KG1 (cell line): ENCODE results near the gene ULK4.
"Not testable (repeated sequence)": the region's sequence is repeated elsewhere in the genome, so short reads cannot be mapped to it uniquely, and the experiment has no call there.

ENCODE experiments used
- DNase-seq: peaks from one replicate; lab custom pipeline; 2025; lab: John Stamatoyannopoulos, UW

Gene ULK4

DNA sequence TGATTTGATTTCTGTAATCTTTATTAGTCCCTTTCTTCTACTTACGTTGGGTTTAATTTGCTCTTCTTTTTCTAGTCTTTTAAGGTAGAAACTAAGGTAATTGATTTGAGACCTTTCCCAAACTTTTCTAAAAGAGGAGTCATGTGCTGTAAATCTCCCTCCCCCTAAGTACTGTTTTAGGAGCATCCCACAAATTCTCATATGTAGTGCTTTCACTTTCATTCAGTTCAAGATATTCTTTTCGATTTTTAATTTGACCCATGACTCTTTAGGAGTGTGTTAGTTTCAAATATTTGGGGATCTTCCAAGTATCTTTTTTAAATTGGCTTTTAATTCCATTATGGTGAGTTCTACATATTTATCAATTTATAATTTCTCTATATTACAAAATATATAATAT, 520.8 kb downstream of the ULK4 start:
- DNase-seq = no peak

DNA sequence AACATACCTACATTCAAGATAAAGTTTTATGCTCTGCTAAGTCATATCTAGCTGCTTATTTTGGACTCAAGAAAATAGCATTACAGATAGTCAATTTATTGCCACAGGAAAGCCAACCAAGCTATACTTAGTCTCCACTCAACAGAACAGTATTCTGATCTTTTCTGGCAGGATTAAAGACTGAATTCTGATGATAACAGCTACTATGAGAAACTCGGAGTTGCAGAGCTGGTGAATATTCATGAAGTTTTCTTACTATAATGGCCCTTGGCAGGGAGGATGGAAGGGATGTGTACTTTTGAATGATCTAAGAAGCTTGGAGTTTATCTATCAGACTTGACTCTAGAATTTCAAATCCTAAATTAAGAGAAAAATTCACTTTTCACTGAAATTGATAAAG, 524.9 kb downstream of the ULK4 start:
- no peak for DNase-seq

DNA sequence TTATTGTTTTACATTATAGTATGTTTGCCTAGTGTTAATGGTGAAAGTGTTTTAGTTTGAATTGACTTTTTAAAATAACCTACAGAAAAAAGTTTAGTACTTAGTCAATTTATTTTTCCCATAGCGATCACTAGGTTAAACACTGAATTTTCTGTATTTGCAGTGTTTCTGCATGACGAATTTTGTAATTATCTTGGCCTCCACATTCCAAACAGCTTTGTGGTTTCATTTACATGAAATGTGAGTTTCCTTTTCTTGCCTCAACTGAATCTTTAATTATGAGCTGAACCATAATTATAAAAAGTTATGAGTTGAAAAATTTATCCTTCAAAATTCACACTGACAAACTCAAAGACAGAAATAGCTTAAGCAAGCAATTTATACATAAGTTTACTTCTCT, 527.1 kb downstream of the ULK4 start:
- DNase-seq = no peak

DNA sequence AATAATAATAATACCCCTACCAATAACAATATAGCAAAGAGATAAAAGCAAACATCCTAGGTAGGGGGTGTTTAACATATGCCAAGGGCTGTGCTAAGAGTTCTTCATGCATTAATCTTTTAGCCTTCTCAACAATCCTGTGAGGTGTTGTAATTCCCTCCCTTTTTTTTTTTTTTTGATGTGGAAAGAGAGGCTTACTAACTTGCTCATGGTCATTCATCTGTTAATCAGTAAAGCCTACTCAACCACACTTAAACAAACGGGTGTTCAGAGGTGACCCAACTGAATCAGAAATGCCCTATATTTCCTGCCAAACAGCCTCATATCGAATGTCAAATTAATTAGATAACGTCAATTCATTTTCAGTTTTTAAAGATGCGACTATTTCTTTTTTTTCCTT, 530.5 kb downstream of the ULK4 start:
- no peak for DNase-seq

DNA sequence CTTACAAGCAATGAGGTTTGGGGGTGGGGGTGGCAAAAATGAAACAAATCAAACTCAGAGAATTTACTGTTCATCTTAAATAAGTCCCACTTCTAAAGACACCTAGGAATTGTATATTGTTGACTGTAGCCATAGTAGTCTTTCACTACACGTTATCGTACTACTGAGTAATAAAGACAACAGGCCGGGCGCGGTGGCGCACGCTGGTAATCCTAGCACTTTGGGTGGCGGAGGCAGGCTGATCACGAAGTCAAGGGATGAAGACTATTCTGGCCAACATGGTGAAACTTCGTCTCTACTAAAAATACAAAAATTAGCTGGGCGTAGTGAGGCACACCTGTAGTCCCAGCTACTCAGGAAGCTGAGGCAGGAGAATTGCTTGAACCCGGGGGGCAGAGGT, 531.0 kb downstream of the ULK4 start:
- no peak for DNase-seq

DNA sequence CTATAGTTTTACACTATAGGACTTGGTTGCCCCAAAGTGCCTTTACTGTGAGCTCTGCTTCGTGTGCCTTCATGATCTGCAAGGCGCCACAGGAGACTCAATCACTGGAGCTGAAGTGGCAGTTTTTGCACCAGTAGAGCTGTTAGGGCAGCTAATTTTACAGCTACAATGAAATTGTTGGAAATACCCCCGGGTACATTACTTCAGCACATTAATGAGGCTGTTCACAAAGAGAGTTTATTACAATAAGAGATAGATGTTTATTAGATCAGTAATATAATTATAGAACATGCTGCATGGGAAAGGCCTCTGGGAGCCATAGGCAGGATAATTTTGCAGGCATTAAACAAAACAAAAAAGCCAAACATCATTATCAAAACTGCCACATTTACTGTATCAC, 531.5 kb downstream of the ULK4 start:
- no peak for DNase-seq

DNA sequence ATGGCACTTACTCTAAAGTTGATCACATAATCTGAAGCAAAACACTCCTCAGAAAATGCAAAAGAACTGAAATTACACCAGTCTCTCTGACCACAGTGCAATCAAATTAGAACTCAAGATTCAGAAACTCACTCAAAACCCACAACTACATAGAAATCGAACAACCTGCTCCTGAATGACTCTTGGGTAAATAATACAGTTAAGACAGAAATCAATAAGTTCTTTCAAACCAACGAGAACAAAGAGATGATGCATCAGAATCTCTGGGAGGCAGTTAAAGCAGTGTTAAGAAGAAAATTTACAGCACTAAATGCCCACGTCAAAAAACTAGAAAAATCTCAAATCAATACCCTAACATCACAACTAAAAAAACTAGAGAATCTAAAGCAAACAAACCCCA, 535.4 kb downstream of the ULK4 start:
- DNase-seq = no peak

DNA sequence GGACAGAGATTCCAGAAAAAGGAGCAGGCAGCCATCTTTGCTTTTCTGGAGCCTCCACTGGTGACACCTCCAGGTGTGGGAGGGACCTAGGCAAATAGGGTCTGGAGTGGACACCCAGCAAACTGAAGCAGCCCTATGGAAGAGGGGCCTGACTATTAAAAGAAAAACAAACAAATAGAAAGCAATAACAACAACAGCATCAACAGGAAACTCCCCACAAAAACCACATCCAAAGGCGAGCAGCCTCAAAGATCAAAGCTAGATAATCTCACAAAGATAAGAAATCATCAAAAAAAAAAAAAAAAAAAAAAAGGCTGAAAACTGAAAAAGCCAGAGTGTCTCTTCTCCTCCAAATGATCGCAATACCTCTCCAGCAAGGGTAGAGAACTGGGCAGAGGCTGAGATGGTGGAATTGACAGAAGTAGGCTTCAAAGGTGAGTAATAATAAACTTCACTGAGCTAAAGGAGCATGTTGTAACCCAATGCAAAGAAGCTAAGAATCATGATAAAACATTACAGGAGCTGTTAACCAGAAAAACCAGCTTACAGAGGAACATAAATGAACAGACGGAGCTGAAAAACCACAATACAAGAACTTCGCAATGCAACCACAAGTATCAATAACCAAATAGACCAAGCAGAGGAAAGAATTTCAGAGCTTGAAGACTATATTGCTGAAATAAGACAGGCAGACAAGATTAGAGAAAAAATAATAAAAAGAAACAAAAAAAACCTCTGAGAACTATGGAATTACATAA, 537.2 kb downstream of the ULK4 start:
- DNase-seq = no peak

DNA sequence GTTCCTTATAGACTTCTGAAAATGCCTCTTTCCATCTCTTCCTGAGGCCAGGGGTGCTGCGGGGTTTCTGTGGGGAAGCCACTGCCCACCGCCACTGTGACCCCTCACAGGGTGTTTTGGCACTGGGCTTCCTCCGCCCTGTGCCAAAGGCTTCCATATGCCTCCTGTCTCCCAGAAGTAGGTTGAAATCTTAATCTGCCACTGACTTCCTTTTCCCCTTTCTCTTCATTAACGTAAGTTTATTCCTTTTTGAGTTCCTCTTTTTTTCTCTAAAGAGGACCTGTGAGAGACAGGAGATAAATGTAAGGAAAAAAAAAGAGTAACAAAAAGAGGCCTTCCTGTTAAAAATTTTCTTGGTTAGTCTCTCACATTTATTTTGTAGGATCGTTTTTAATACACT, 542.1 kb downstream of the ULK4 start:
- peak; percentile 50 for DNase-seq

DNA sequence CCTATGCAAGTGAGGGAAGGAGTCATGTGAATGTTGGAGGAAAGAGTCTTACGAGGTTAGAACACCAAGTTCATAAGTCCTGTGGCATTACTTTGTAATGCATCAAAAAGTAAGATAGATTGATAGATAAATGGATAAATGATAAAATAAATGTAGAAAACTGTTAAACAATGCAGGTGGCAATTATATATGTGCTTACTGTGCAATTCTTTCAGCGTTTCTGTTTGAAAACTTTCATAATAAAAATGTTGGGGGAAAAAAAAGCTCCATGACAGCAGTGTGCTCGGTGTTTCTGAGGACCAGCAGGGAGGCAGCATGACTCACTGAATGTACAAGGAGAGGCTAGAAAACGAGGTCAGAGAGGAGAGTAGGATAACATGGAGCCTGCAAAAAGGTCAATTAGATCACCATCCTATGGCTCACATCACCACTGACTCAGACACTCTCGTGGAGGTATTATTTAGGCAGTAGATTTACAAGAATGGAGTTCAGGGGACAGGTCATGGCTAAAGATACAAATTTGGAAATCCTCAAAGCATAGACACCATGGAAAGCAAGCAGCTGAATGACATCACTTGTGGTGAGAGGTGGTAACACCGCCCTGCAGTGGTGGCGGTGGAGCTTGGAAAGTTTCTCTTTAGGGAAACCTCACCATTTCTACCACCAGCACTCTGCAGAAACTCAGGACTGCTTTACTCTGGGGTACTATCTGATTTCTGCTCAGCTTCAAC, 542.8 kb downstream of the ULK4 start:
- DNase-seq = peak; percentile 50

DNA sequence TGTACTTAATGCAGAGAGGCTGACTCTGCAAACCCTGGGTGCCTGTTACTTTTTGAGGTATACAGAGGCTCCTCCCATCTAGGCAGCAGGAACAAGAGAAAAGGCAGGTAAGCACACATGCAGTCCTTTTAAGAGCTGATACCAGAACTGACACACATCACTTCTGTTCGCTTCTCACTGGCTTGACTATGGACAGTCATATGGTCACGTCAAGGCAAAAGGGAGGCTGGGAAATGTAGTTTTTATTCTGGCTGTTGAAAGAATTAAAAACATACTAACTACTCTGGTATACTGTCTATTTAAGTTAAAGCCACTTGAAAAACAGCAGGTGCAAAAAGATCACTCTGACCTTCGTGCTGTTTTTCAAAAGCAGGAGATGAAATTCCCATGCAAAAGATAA, 544.3 kb downstream of the ULK4 start:
- no peak for DNase-seq

DNA sequence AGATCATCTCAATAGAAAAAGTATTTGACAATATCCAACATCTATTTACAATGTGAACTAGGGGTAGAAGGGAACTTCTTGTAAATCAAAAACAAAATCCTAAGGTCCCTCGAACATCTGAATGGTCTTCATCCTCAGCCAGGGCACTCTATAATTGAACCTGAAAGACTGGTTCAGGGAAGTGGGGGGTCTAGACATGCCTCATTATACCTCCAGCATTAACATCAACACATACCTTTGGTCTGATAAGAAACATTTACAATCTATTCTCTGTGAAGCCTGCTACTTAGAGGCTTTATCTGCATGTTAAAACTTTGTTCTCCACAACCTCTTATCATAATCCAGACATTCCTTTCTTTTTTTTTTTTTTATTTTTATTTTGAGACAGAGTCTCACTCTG, 550.8 kb downstream of the ULK4 start:
- no peak for DNase-seq

DNA sequence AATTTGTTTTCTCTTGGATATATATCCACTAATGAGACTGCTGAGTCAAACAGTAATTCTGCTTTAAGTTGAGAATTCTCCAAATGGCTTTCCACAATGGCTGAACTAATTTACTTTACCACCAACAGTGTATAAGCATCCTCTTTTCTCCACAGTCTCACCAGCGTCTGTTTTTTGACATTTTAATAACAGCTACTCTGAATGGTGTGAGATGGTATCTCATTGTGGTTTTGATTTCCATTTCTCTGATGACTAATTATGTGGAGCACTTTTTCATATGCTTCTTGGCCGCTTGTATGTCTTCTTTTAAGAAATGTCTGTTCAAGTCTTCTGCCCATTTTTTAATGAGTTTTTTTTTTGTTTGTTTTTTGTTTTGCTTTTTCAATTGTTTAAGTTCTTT, 556.4 kb downstream of the ULK4 start:
- no peak for DNase-seq

DNA sequence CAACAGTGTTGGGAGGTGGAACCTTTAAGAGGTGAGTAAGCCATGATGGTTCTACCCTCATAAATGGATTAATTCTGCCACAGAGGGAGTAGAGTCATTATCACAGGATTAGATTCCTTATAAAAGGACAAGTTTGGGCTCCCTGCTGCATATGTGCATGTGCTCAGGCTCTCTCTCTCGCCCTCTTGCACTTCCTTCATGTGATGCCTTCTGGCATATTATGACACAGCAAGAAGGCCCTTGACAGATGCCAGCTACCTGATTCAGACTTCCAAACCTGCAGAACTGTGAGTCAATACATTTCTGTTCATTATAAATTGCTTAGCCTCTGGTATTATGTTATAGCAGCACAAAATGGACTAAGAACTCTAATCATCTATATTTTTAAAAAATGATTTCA, 557.3 kb downstream of the ULK4 start:
- DNase-seq = no peak

DNA sequence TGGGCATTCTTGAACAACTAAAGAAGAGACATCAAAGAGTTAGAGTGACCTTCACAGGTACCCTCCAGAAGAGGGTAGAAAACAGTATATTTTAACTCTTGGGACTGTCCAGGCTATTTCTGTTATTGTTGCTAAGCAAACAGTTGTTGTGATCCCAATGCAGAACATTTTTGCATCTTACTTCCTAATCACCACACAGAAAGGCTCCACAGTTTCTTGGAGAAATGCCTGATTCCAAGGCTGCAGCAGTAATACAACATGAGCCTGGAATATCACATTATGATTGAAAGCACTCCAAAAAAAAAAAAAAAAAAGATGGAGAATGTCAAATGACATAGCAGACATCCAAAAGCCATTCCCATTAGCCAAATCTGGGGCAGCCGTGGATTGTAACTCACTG, 567.0 kb downstream of the ULK4 start:
- no peak for DNase-seq

DNA sequence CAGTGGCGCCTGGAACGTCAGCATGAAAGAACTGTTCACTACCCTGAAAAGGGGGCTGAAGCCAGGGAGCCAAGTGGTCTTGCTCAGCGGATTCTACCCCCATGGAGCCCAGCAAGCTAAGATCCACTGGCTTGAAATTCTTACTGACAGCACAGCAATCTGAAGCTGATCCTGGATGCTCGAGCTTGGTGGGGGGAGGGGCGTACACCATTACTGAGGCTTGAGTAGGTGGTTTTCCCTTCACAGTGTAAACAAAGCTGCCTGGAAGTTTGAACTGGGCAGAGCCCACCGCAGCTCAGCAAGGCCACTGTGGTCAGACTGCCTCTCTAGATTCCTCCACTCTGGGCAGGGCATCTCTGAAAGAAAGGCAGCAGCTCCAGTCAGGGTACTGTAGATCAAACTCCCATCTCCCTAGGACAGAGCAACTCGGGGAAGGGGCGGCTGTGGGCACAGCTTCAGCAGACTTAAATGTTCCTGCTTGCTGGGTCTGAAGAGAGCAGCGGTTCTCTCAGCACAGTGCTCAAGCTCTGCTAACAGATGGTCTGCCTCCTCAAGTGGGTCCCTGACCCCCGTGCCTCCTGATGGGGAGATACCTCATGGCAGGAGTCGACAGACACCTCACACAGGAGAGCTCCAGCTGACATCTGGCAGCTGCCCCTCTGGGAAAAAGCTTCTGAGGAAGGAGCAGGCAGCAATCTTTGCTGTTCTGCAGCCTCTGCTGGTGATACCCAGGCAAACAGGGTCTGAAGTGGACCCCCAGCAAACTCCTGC, 591.0 kb downstream of the ULK4 start:
- DNase-seq = not testable (repeated sequence)

DNA sequence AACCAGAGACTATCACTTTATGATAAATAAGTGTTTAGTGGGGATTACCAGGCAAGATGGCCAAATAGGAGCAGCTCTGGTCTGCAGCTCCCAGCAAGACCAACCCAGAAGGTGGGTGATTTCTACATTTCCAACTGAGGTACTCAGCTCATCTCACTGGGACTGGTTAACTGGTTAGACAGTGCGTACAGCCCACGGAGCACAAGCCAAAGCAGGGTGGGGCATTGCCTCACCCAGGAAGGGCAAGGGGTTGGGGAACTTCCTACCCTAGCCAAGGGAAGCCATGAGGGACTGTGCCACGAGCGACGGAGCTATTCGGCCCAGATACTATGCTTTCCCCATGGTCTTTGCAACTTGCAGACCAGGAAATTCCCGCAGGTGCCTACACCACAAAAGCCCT, 591.6 kb downstream of the ULK4 start:
- DNase-seq = no peak

DNA sequence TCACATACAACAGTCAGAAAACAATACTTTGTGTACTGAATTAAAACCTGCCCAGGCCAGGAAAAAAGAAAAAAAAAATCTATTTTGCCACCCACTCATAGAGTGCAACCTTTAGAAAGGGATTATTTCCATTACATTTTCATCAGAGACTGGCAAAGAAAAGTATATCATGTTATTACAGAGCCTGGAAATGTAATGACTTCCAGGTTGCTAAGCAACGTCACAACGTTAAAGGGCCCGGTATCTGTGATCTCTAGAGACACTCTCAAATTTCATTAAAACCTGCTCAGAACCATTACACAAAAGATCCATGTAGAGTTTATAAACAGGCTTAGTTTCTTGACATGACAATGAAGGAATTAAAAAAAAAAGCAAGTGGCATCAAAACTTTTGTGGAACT, 592.1 kb downstream of the ULK4 start:
- no peak for DNase-seq

DNA sequence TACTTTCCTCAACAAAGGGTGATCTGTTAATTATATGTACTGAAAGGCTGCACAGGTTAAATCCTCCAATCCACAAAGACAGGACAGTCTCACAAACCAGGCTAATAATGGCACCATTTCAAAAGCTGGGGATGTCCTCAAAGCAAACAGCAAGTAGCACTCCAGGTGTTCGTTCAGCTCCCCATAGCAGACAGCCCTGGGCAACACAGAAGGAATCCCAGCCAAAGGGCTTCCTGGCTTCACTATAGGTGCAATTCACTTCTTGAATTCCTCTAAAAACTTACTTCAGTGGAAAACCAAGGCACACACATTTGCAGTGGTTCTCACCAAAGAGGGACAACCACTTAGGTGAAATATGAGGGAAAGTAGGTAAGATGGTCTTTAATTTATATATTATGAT, 595.9 kb downstream of the ULK4 start:
- no peak for DNase-seq

DNA sequence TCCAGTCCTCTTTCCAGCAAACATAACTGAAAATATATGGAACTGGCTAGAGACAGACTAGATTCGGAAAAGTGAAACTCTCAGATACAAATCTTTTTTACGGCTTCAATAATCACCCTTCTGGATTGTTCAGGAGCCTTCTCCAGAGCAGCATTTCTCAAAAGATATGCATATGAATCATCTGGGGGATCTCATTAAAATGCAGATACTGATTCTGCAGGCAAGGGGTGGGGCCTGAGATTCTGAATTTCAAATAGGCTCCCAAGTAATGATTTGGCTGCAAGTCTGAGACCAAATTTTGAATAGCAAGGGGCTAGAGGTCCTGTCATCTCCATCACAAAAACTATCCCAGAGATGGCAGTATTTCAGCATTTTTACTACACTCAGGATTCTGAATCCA, 597.2 kb downstream of the ULK4 start:
- no peak for DNase-seq

DNA sequence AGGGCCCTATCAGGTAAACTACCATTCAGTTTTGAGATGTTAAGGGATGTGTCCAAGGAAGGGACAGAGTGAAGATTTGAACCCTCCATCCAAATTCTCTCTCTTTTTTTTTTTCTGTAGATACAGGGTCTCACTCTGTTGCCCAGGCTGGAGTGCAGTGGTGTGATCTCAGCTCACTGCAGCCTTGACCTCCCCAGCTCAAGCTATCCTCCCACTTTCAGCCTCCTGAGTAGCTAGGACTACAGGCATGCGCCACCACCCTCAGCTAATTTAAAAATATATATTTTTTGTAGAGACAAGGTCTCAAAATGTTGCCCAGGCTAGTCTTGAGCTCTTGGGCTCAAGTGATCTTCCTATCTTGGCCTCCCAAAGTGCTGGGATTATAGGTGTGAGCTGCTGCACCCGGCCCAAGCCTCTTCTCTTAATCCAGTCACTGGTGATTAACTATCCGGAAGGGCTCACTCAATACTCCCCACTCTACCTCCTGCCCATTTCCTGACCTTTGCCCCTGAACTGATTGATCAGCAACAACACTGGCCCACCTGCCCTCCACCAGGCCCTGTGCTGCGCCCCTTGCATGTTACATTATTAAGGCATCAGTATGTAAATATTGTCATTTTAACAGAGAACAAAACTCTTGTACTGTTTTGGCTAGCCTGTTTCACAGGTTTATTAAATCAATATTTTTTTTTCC, 597.9 kb downstream of the ULK4 start:
- DNase-seq = no peak
